GM12892 (cell line): Measurements from ENCODE around the gene CUL3.
"Not testable (repeated sequence)": the region's sequence is repeated elsewhere in the genome, so short reads cannot be mapped to it uniquely, and the experiment has no call there.

Experiments used
- DNase-seq: peaks from one replicate; pipeline ENCODE4 v3.0.0; 2011; ENCODE audit not compliant: insufficient read length
- FAIRE-seq: peaks from 2 replicates; lab custom pipeline; 2011; peaks lifted over from hg19 to GRCh38; lab: Jason Lieb, UNC
- POLR2A ChIP-seq: IDR thresholded peaks from 2 replicates; pipeline ENCODE4 v1.6.1; 2011; ENCODE audit warnings: low read depth, low read length, control low read depth
- POLR2AphosphoS5 ChIP-seq: IDR thresholded peaks from 2 replicates; pipeline ENCODE4 v1.6.1; 2011; ENCODE audit warnings: low read depth, low read length, control low read depth
- TAF1 ChIP-seq: IDR thresholded peaks from 2 replicates; pipeline ENCODE4 v1.6.1; 2011; ENCODE audit warnings: low read depth, mild to moderate bottlenecking, control low read depth, low read length, borderline replicate concordance

The CUL3 gene

DNA sequence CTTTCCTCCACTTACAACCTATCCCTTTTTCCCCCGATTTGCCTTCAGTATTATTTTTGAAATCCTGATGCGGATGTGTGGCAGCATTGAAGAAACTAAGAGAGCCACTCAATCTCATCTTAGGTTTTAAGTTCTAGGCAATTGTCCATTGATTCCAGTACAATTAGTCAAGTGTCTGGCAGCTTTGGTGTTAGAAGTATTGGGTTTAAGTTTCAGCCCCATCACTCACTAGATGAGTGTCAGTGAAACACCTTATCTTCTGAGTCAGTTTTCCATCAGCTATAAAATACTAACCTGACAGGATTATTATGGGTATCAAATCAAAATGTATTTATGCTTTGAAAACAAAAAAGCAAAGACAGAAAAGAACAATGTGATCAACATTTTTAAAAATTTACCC is 16.8 kb upstream of the CUL3 start:
- DNase-seq (no peak), FAIRE-seq (no peak)

DNA sequence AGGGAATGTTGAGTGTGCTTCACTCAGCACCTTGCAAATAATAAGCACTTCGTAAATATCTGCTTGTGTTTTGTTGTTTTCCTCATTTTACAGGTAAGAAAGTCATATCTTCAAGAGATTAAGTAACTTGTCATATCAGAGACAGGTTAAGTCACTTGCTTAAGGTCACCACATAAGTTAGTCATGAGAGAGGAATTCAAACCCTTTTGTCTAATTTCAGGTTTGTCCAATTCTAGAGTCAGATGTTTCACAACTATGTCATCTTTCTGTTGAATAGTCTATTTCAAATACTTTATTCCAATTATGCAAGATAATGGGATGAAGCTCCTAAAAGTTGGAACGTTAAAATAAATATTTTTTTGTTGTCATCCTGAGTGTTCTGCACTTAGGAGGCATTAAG is 13.5 kb upstream of the CUL3 start:
- FAIRE-seq (no peak), DNase-seq (no peak)
- TF ChIP-seq POLR2AphosphoS5 (no peak), POLR2A (no peak), TAF1 (no peak)

More for the DNA sequence above, 16.8 kb upstream of the CUL3 start:
- TF ChIP-seq POLR2AphosphoS5 (no peak), TAF1 (no peak), POLR2A (no peak)

DNA sequence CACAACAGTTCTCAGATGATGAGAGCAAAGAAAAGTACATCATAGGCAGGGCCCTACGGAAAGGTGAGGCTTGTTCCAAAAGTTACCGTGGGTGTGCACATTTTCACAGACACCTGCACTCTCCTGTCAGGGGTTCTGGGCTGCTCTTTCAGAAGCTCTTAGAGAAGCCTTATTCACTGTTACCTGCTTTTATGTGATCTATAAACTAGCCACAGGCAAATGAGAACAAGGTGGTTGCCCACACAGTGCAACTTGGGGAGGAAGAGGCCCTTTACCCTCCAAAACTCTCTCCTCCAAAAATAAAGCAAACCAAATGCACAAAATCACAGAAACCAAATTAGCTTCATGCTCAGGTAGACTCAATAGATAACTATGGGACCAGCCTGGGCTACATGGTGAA is 11.1 kb upstream of the CUL3 start:
- no peak for TF ChIP-seq TAF1
- TF ChIP-seq POLR2A, result no peak
- no peak for TF ChIP-seq POLR2AphosphoS5

DNA sequence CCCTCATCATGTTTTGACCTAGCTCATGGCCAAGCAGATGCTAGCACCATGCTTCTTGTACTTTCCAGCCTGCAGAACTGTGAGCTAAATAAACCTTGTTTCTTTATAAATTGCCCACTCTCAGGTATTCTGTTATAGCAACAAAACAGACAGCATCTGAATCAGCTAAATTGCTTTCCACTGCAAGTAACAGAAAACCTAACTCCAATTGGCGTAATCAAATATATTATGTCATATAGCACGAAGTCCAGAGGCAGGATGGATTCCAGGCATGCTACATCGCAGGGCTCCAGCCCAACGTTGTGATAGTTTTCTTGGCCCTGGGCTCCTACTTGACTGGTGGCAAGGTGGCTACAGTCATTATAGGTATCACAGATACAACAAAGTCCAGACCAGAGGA is 10.4 kb upstream of the CUL3 start:
- DNase-seq, result no peak
- no peak for FAIRE-seq
- TF ChIP-seq POLR2AphosphoS5 (no peak), TAF1 (no peak), POLR2A (no peak)

More for the DNA sequence above, 11.1 kb upstream of the CUL3 start:
- no peak for DNase-seq
- peak; percentile 14 for FAIRE-seq

DNA sequence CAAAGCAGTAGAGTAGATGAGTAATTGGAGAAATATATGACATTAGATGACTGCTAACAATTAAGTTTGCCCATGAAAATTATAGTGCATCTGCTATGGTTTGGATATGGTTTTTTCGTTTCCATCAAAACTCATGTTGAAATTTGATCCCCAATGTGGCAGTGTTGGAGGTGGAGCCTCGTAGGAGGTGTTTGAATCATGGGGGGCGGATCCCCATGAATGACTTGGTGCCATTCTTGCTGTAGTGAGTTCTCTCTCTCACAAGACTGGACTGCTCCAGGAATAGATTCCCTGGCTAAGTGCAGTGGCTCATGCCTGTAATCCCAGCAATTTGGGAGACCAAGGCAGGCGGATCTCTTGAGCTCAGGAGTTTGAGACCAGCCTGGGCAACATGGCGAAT is 9.7 kb upstream of the CUL3 start:
- DNase-seq, result no peak
- FAIRE-seq, result no peak
- TF ChIP-seq TAF1 (no peak), POLR2A (no peak), POLR2AphosphoS5 (no peak)

DNA sequence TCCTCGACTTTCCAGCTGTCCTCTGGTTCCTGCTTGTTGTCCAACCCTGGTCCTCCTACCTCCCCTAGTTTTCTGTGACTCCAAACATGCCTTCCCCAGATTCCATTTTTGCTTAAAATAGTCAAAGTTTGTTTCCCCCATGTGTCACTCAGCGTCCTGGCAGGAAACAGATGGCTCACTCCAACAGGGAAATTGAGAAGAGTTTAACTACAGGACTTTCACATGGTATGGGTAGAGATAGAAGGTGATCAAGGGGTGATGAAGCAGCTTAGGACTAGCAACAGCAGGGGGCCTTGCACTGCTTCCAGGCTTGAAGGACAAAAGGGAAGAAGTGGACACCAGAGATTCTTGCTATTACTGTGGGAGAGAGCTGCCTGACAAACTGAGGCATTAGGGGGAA is 6.1 kb upstream of the CUL3 start:
- TF ChIP-seq POLR2AphosphoS5 (no peak), POLR2A (no peak), TAF1 (no peak)
- DNase-seq (no peak), FAIRE-seq (no peak)

DNA sequence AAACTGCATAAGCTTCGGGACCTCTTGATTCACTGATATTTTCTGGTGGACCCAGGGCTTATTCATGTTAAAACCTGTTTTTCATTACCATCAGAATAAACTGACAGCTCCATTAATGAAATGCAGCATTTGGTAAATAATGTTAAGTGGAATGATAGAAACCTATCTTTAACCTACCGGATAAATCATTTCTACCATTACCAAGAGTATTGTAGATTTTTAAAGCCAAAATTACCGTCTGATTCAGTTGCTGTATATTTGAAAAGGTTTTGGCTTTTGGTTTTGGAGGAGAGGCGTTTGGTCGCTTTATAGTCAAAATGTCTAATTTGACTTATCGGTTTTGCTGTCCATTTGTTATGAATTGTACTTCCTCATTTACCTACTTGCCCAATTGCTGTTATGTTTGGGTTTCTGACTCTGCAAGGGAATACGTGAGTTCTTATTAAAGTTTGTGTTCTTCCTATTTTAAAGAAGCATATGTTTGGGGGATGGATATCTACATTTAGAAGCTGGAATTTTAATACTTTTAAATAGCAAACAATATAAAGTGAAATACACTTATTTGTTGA is 1.0 kb upstream of the CUL3 start:
- TF ChIP-seq TAF1, result no peak
- TF ChIP-seq POLR2A, result no peak
- TF ChIP-seq POLR2AphosphoS5, result no peak
- no peak for DNase-seq
- FAIRE-seq, result peak; percentile 9

DNA sequence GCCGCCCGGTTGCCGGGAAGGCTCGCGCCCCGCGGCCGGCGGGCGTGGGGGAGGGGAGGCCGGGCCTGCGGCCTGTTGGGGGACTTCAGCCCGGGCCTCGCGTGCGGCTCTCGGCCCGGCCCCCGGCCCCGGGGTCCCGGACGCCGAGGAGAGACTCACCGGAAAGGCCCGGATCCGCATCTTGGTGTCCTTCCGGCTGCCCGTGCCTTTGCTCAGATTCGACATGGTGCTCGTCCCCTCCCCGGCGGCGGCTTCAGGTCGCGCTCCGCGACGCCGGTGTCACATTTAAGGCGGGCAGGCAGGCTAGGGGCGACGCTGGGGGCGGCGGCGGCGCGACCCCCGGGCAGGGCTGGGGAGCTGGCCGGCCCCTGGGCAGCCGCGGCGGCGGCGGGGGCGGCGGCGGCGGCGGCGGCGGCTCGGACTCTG is 365 bp downstream of the CUL3 start:
- DNase-seq, result peak; percentile 46
- FAIRE-seq, result no peak
- peak; percentile 32; the same call in 1 of the 2 replicates for TF ChIP-seq TAF1
- TF ChIP-seq POLR2AphosphoS5, result no peak
- peak; percentile 28; the same call in 1 of the 2 replicates for TF ChIP-seq POLR2A

DNA sequence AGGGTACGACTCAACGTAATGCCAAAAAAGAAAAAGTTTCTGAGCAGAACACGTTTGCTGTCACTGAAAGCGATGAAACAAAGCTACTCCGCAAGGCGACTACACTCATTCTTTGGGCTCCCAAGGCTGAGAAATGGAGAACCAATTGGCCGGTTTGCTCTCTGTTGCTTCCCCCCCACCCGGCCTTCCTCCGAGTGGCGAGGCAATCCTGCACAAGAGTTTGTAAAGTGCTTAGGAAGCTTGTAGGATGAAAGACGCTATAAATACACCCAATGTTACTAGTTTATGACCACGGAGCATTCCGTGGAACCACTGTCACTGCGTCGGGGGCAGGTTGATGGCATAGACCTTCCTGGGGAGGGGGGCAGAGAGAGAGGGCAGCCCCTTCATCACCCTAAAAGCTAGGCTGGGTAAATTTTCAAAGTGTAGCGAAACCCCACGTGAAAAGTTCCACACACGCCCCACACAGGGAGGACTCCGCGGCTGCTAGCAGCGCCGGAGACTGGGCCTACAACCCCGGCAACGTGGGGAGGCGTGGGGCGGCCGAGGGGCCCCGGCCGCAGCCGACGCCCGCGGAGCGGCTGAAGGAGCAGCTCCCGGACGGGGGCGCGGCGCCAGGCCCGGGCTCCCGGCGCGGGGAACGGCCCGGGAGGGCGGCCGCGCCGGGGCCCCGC is 915 bp downstream of the CUL3 start:
- DNase-seq (peak; percentile 17), FAIRE-seq (peak; percentile 38)
- TF ChIP-seq TAF1 (no peak), POLR2A (no peak), POLR2AphosphoS5 (no peak)

DNA sequence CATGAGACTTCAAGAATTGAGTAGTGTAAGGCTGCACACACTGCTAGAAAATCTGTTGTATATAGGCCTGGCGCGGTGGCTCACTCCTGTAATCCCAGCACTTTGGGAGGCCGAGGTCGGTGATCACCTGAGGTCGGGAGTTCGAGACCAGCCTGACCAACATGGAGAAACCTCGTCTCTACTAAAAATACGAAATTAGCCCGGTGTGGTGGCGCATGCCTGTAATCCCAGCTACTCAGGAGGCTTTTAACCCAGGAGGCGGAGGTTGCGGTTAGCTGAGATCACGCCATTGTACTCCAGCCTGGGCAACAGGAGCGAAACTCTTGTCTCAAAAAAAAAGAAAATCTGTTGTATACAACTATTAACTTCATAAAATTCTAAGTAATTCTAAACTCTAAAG is 2.1 kb downstream of the CUL3 start:
- FAIRE-seq, result not testable (repeated sequence)

DNA sequence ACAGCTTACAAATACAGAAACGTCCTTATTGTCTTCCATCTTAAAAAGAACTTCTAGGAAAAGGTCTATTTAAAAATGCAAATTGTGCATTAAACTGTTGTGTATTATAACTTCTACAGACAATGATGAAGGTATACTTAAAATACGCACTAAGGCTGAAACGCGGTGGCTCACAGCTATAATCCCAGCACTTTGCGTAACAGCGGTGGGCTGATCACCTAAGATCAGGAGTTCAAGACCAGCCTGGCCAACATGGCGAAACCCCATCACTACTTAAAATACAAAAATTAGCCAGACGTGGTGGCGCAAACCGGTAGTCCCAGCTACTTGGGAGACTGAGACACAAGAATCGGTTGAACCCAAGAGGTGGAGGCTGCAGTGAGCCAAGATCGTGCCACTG is 4.9 kb downstream of the CUL3 start:
- TF ChIP-seq TAF1 (no peak), POLR2AphosphoS5 (no peak), POLR2A (no peak)
- FAIRE-seq, result no peak
- no peak for DNase-seq

More for the DNA sequence above, 2.1 kb downstream of the CUL3 start:
- DNase-seq, result not testable (repeated sequence)

DNA sequence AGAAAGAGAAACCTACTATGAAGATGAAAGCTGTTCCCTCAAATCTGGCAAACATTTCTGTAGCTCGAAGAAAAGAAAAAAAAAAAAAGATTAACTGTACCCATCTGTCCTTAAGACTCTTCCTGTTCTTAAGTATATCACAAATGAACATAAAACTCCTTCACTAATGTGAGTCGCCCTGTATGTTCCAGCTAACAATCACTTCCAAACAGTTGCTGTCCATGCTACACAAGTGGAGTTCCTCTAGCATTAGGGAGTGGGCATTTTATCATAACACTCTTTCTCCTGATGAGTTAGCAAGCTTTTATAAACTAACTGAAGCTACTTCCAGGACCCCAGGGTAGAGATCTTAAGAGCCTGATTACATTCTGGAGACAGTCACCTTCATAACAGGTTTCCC is 5.8 kb downstream of the CUL3 start:
- FAIRE-seq (peak; percentile 95), DNase-seq (no peak)
- TF ChIP-seq POLR2AphosphoS5 (no peak), TAF1 (no peak), POLR2A (no peak)

DNA sequence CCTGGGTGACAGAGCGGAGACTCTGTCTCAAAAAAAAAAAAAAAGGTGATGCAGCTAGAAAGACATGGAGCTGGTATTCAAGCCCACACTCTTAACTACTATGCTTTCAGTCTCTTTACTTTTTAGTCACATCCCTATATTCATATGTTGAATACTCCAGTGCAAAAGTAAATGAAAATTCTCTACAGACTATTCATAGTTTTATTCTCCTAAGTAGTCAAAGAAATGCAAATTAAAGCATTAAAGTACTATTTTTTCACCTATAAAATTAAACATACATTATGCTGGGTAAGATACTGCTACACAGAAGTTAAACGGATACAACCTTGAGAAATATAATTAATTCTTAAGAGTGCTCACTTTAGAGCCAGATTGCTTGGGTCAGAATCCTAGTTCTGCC is 7.6 kb downstream of the CUL3 start:
- TF ChIP-seq POLR2A (no peak), TAF1 (no peak), POLR2AphosphoS5 (no peak)
- FAIRE-seq (no peak), DNase-seq (no peak)
